GM21528 (cell line): ENCODE results near the gene COL6A1.
"Not testable (repeated sequence)": the region's sequence is repeated elsewhere in the genome, so short reads cannot be mapped to it uniquely, and the experiment has no call there.

Experiments used
- ATAC-seq: cut with Tn5 transposase; IDR thresholded peaks from one replicate; pipeline ENCODE4 v1.9.1; 2021; ENCODE audit warnings: mild to moderate bottlenecking, moderate library complexity; ENCODE audit not compliant: unreplicated experiment, low FRiP score

COL6A1 gene

GRCh38 chr21:45964649-45965048, 16.9 kb upstream of the COL6A1 start:
- ATAC-seq = no peak

GRCh38 chr21:45965084-45965809, 16.3 kb upstream of the COL6A1 start:
- no peak for ATAC-seq

GRCh38 chr21:45966791-45967394, 14.7 kb upstream of the COL6A1 start:
- no peak for ATAC-seq

GRCh38 chr21:45969921-45970673, 11.5 kb upstream of the COL6A1 start:
- no peak for ATAC-seq

GRCh38 chr21:45970674-45971615, 10.6 kb upstream of the COL6A1 start:
- no peak for ATAC-seq

GRCh38 chr21:45971616-45972352, 9.8 kb upstream of the COL6A1 start:
- ATAC-seq = no peak

- ATAC-seq = no peak
Measured at GRCh38 chr21:45972353-45972715, 9.2 kb upstream of the COL6A1 start.

GRCh38 chr21:45972716-45973474, 8.7 kb upstream of the COL6A1 start:
- ATAC-seq = no peak

GRCh38 chr21:45973475-45974072, 8.0 kb upstream of the COL6A1 start:
- no peak for ATAC-seq

- no peak for ATAC-seq
Measured at GRCh38 chr21:45974073-45975019, 7.2 kb upstream of the COL6A1 start.

- no peak for ATAC-seq
Measured at GRCh38 chr21:45975020-45975666, 6.4 kb upstream of the COL6A1 start.

GRCh38 chr21:45975667-45976409, 5.7 kb upstream of the COL6A1 start:
- not testable (repeated sequence) for ATAC-seq

- no peak for ATAC-seq
Measured at GRCh38 chr21:45976701-45977311, 4.8 kb upstream of the COL6A1 start.

GRCh38 chr21:45977396-45977795, 4.2 kb upstream of the COL6A1 start:
- no peak for ATAC-seq

GRCh38 chr21:45979141-45979631, 2.4 kb upstream of the COL6A1 start:
- ATAC-seq = no peak

GRCh38 chr21:45979651-45980050, 1.9 kb upstream of the COL6A1 start:
- no peak for ATAC-seq
